Activated naive CD8-positive, alpha-beta T cell treated with anti-CD3 and anti-CD28 coated beads, Interleukin-2, amount 50 U/mL, for 16 hours (primary cell): ENCODE data around the gene NOL4L.

Experiments used
- DNase-seq: peaks from one replicate; pipeline ENCODE4 v3.0.0-alpha.2; 2020; ENCODE audit warnings: low read depth, low spot score

Gene NOL4L

GRCh38 chr20:32562495-32562911 is 22.6 kb downstream of the NOL4L start:
- no peak for DNase-seq

DNA sequence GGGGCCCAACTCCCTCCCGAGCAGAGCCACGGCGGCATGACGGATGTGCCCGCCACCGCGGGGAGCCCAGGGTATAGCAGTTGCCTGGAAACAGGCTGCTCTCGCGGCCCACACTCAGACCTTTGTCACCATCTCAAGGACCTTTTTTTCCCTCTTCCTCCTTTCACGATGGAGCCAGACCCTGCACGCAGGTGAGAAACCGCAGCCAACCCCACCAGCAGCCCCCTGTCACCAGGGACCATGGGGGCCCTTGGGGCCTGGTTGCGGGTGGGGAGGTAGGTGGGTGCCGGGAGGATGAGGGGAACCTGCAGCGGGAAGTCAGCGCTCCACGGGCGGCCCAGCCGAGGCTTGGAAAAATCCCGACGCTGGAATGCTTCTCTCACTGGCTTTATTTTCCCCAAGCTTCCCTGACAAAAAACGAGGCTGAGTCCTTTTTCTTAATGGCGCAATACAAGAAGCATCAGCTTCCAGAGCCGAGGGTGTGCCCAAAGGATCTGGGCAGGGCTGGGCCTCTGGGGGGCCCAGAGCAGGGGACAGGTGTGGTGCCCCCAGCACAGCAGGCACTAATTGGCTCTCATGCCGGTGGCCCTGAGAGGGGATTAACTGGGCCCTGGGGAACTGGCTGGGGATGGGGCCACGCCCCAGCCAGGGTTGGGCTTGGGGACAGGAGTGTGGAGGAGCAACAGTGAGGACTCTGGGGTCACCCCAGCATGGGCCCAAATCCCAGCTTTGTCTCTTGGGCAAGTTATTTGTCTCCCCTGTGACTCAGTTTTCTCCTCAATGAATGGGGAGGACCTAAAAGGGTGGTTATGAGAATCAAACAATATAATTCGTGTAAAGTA is 23.9 kb downstream of the NOL4L start:
- no peak for DNase-seq

DNA sequence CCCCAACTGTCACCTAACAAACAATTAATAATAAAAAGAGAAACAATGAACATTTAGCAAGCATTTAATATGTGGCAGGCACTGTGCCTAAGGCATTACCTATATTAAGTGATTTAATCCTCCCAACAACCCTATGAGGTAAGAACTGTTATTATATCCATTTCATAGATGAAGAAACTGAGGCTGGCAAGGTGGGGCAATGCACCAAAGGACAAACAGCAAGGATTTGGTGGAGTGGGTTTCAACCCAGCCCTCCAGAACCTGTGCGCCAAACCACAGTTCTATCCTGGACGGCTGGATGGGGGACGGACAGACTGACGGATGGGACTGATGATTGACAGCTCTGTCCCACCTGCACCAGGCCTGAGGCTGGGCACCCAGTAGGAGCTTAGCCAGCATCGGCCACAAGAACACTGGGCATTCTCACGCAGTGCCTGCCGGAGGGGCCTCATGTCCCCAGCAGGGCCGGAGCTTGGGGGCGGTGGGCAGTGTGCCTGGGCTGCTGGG is 24.6 kb downstream of the NOL4L start:
- no peak for DNase-seq

DNA sequence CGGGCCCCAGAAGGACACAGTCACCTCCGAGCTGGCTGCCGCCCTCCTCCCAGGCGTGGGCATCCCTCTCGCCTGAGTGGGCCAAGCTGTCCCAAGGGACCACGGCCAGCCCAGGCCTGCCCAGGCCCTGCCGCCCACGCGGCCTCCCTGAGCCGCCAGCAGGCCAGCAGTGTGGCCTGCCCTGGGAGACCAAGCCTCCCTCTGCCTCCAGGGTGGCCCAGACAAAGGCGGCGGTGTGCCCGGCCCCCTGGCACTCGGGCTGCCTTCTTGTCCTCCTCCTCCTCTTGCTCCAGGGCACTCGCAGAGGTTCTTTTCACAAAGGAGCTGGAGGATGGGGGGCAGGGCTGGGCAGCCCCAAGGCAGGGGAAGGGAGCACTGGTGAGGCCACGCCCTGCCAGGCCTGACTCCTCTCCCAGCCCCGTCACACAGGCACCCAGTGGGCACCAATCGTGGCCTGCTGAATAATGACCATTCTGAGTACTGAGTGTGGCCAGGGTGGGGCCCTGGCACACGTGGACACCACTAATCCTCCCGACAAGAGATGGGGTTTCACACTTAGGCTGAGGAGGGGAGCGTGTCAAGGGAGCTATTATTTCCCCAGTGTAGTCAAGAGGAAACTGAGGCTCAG is 25.3 kb downstream of the NOL4L start:
- no peak for DNase-seq

- no peak for DNase-seq
These were observed 25.9 kb downstream of the NOL4L start for GRCh38 chr20:32559205-32559752.

- no peak for DNase-seq
These were observed 26.6 kb downstream of the NOL4L start for GRCh38 chr20:32558526-32558925.

DNA sequence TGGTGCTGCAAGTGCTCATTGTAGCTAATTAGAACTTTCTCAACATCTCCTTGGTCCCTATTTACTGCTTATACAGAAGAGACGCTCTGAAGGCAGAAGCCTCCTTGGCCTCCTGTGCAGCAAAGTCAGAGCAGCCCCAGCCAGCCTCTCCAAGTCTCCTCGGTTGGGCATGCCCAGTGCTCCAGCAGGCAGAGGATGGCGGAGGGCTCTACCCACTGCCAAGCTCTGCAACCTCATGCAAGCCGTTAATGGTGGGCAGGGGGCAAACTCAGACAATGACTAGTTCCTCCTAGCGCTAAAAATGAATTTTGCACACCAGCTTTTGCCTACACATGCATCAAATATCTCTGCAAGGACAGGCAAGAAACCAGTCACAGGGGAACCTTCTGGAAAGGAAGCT is 27.8 kb downstream of the NOL4L start:
- no peak for DNase-seq

GRCh38 chr20:32556312-32557184 is 28.6 kb downstream of the NOL4L start:
- DNase-seq: no peak

DNA sequence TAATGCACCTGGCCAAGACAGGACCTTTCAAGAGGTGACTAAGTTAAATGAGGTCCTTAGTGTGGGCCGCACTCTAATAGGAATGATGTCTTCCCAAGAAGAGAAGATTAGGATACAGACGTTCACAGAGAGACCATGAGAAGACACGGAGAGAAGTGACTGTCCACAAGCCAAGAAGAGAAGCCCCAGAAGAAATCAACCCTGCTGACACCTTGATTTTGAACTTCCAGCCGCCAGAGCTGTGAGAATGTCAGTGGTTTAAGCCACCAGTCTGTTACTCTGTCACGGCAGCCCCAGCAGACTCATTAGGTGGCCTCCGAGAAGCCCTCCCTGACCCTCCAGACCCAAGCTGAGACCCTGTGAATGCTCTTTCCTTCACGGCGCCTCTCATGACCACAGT is 29.5 kb downstream of the NOL4L start:
- DNase-seq: no peak

- no peak for DNase-seq
These were observed 30.2 kb downstream of the NOL4L start for GRCh38 chr20:32554965-32555289.

DNA sequence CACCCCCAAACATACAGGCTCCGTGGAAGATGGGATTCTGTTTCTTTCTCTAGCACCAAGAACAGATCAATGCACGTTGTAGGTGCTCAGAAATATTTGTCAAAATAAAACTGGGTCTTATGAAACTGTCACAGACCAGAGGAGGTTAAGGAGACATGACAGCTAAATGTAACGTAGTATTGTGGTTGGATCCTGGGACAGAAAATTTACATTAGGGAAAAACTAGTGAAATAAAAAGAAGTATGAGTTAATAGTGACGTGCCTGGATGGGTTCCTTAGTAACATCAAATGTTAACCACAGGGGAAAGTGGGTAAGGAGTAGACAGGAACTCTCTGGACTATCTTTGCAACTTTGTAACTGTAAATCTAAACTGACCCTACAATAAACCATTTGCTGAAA is 31.5 kb downstream of the NOL4L start:
- DNase-seq: no peak

DNA sequence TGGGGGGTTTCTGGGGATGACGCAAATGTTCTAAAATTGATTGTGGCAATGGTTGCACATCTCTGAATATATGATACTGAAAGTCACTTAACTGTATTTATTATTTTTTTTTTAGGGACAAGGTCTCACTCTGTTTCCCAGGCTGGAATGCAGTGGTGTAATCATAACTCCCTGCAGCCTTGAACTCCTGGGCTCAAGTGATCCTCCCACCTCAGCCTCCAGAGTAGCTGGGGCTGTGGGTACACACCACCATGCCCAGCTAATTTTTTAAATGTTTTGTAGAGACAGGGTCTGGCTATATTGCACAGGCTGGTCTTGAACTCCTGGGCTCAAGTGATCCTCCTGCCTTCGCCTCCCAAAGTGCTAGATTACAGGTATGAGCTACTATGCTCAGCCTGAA is 33.4 kb downstream of the NOL4L start:
- DNase-seq: no peak

DNA sequence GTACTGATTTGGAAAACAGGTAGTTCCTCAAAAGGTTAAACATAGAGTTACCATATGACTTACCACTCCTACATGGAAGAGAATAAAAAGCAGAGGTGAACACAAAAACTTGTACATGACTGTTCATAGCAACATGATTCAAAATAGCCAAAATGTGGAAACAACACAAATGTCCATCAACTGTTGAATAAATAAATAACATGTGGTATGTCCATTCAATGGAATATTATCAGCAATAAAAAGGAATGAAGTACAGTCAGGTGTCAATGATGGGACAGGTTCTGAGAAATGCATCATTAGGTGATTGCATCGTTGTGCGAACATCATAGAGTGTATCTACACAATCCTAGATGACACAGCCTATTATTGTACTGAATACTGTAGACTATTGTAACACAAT is 35.3 kb downstream of the NOL4L start:
- no peak for DNase-seq

- no peak for DNase-seq
These were observed 37.4 kb downstream of the NOL4L start for GRCh38 chr20:32547753-32548034.

DNA sequence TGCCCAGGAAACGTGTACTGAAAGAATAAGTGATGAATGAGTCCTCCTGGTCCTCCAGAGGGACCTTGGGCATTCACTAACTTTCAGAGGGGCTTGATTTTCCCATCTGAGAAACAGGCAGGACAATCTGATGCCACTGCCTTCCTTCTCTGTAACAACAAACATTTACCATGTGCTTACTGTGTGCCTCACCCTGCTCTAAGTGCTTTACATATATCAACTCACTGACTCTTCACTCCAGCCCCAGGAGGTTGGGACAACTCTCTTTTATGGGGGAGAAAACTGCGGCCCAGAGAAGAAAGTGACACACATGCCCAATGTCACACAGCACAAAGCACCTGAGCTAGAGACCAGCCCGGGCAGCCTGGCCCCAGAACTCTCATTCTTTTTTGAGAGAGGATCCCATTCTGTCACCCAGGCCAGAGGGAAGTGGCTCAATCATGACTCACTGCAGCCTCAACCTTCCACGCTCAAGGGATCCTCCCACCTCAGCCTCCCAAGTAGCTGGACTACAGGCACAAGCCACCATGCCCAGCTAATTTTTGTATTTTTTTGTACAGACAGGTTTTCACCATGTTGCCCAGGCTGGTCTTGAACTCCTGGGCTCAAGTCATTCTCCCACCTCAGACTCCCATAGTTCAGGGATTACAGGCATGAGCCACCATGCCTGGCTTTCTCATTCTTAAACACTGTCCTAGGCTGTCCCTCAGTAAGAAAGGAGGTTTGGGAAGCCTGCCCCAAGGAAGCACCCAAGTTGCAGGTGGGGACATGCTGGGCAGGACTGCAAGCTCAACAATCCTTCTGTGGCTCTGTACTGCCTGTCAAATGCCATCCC is 38.0 kb downstream of the NOL4L start:
- DNase-seq: no peak

DNA sequence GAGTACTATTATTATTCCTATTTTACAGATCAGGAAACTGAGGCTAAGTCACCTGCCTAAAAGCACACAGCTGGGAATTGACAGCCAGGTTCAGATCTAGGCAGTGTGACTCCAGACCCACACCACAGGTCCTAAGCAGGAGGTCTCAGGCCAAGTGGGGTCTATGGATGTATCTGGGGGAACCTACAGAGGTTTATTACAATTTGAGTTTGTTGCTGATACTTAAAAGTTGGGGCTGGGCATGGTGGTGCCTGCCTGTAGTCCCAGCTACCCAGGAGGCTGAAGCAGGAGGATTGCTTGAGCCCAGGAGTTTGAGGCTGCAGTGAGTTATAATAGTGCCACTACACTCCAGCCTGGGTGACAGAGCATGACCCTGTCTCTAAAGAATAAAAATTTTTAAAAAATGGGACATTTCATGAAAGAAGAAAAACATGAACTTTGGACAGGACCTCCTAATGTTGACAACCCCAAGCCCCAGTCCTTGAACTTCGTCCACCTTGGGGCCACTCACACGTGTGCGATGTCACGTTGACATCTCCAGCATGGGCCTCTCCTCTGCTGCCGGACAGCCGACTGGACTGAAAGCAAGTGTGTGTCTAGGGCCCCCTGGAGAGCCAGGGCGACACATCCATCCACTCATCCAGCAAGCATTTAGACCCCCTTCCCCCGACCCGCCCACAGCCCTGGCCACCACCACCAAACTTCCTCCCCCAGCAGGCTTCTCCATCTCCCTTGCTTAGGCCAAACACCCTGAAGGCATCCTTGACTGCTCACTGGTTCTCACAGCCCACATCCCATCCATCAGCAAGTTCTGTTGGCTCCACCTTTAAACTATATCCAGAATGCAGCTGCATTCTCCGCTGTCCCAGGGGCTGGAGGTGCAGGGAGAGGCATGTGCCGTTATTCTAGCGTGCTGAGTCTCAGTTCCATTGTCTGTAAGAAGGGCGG is 40.0 kb downstream of the NOL4L start:
- no peak for DNase-seq

GRCh38 chr20:32544260-32544722 is 40.8 kb downstream of the NOL4L start:
- DNase-seq: no peak

DNA sequence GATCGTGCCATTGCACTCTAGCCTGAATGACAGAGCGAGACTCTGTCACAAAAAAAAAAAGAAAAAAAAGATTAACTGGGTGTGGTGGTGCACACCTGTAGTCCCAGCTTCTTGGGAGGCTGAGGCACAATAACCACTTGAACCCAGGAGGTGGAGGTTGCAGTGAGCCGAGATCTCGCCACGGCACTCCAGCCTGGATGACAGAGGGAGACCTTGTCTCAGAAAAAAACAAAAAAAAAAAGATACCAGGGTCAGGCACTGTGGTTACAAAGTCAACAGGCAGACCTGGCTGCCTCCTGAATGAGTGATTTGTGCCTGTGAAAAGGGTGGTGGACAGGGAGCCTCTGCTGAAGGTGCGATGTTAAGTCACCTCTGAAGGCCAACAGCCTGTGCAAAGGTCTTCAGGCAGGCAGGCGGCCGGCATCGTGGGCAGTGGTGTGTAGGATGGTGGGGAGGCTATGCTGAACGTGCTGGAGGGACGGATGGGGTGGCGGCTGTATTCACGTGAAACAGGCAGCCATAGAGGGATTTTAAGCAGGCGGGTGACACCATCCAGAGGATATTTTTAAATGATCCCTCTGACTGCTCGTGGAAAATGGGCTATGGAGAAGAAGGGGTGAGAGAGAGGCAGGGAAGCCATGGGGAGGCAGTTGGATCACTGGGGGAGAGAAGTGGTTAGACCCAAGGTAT is 41.4 kb downstream of the NOL4L start:
- DNase-seq: no peak

DNA sequence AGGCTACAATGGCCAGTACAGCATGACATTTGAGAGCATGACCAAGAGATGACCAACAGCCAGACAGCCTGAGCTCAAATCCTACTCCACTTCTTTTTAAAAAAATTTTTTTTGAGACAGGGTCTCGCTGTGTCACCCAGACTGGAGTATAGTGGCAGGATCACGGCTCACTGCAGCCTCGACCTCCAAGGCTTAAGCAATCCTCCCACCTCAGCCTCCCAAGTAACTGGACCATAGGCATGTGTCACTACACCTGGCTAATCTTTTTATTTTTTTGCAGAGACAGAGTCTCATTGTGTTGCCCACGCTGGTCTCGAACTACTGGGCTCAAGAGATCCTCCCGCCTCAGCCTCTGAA is 42.9 kb downstream of the NOL4L start:
- no peak for DNase-seq
